ENCODE measurements around the gene GABRA5. TPM values are rescaled to one million over a fixed set of nuclear protein-coding genes. Genes with fewer than 3 reads are reported as not detected.

The GABRA5 gene
- total and polyA plus RNA-seq, 2 donors (not counting 1 experiment from before 2014, with no cell fraction given): not detected

GRCh38 chr15:26937134-26937533, 70.3 kb downstream of the GABRA5 start:
- no peak overlapping the region for H3K27ac Mint-ChIP-seq
- no peak overlapping the region for H3K9ac ChIP-seq (ENCODE audit: low read length)
- intact Hi-C loops (cut with micrococcal nuclease): no loop called here
- WGBS (ENCODE audit: insufficient coverage): 91% methylated on average over 13 of the region's 13 CpGs
- H3K4me3 ChIP-seq (ENCODE audit: control extremely low read depth in 1 of 5, extremely low read depth in 1 of 5, insufficient read depth in 1 of 5, low read depth in 2 of 5, low read length in 4 of 5): no peak overlapping the region
- ATAC-seq (ENCODE audit: low read depth) (no peak), DNase-seq (no peak)
- no peaks in the 10 kb centered on the region for H4K20me1 ChIP-seq (ENCODE audit: control insufficient read depth, insufficient read depth, low read length, poor library complexity, severe bottlenecking)
- H3K79me2 ChIP-seq (ENCODE audit: control insufficient read depth, insufficient read depth, low read length): no peaks in the 10 kb centered on the region
- H2AFZ ChIP-seq (ENCODE audit: insufficient read depth, low read depth, low read length, poor library complexity, severe bottlenecking): no peak overlapping the region
- H3K27me3 ChIP-seq (replicated peaks in 1 of 4; ENCODE audit: control extremely low read depth in 1 of 4, control insufficient read depth in 3 of 4, insufficient read depth in 4 of 4, low read length in 3 of 4): no peaks in the 10 kb centered on the region
- H3K9me3 ChIP-seq (ENCODE audit: control extremely low read depth in 1 of 3, control insufficient read depth in 2 of 3, insufficient read depth in 1 of 3, low read length in 2 of 3): peaks cover 0 to 12% (median 0%) of the 10 kb centered on the region in 3 donors
- no peaks in the 10 kb centered on the region for H3K27me3 Mint-ChIP-seq
- POLR2A ChIA-PET: no interaction called here
- H3K4me3 Mint-ChIP-seq: no peak overlapping the region
- H3K27ac ChIP-seq (ENCODE audit: low read length in 2 of 2): no peak overlapping the region
- peaks cover 6% of the 10 kb centered on the region for H3K9me3 Mint-ChIP-seq (ENCODE audit: insufficient read depth)
- TF ChIP-seq EZH2 (IDR thresholded peaks at IDR 0.05; ENCODE audit: borderline replicate concordance, insufficient read depth, low read depth, low read length, poor library complexity, severe bottlenecking) (no peak), CTCF (IDR thresholded peaks at IDR 0.05) (no peak)
- H3K36me3 ChIP-seq (replicated peaks in 1 of 2; ENCODE audit: control extremely low read depth in 1 of 2, control insufficient read depth in 1 of 2, extremely low read depth in 1 of 2, insufficient read depth in 2 of 2, low read length in 1 of 2): no peaks in the 10 kb centered on the region
- H3K4me1 Mint-ChIP-seq: no peaks in the 10 kb centered on the region
- H3K4me2 ChIP-seq (replicated peaks; ENCODE audit: low read depth, low read length, poor library complexity, severe bottlenecking): no peak overlapping the region
- H3K4me1 ChIP-seq (ENCODE audit: control insufficient read depth in 2 of 2, insufficient read depth in 2 of 2, low read length in 2 of 2): no peaks in the 10 kb centered on the region
- CTCF ChIA-PET: no interaction called here

GRCh38 chr15:26939398-26939797, 72.5 kb downstream of the GABRA5 start:
- Histone ChIP-seq H3K4me2 (replicated peaks; ENCODE audit: low read depth, low read length, poor library complexity, severe bottlenecking) (no peak overlapping the region), H3K4me1 (ENCODE audit: control insufficient read depth in 2 of 2, insufficient read depth in 2 of 2, low read length in 2 of 2) (no peaks in the 10 kb centered on the region), H3K27me3 (replicated peaks in 1 of 4; ENCODE audit: control extremely low read depth in 1 of 4, control insufficient read depth in 3 of 4, insufficient read depth in 4 of 4, low read length in 3 of 4) (no peaks in the 10 kb centered on the region), H2AFZ (ENCODE audit: insufficient read depth, low read depth, low read length, poor library complexity, severe bottlenecking) (no peak overlapping the region), H3K4me3 (ENCODE audit: control extremely low read depth in 1 of 5, extremely low read depth in 1 of 5, insufficient read depth in 1 of 5, low read depth in 2 of 5, low read length in 4 of 5) (no peak overlapping the region), H3K36me3 (replicated peaks in 1 of 2; ENCODE audit: control extremely low read depth in 1 of 2, control insufficient read depth in 1 of 2, extremely low read depth in 1 of 2, insufficient read depth in 2 of 2, low read length in 1 of 2) (no peaks in the 10 kb centered on the region), H3K9me3 (ENCODE audit: control extremely low read depth in 1 of 3, control insufficient read depth in 2 of 3, insufficient read depth in 1 of 3, low read length in 2 of 3) (peaks cover 0 to 12% (median 0%) of the 10 kb centered on the region in 3 donors), H3K27ac (ENCODE audit: low read length in 2 of 2) (no peak overlapping the region), H4K20me1 (ENCODE audit: control insufficient read depth, insufficient read depth, low read length, poor library complexity, severe bottlenecking) (no peaks in the 10 kb centered on the region), H3K9ac (ENCODE audit: low read length) (no peak overlapping the region), H3K79me2 (ENCODE audit: control insufficient read depth, insufficient read depth, low read length) (no peaks in the 10 kb centered on the region)
- no peaks in the 10 kb centered on the region for H3K4me1 Mint-ChIP-seq
- H3K4me3 Mint-ChIP-seq: no peak overlapping the region
- DNase-seq: no peak
- no peaks in the 10 kb centered on the region for H3K27me3 Mint-ChIP-seq
- ChIA-PET CTCF (no interaction called here), POLR2A (no interaction called here)
- 43% methylated on average over 2 of the region's 5 CpGs for WGBS (ENCODE audit: insufficient coverage)
- no peak for TF ChIP-seq CTCF (IDR thresholded peaks at IDR 0.05)
- no peak for TF ChIP-seq EZH2 (IDR thresholded peaks at IDR 0.05; ENCODE audit: borderline replicate concordance, insufficient read depth, low read depth, low read length, poor library complexity, severe bottlenecking)
- no peak for ATAC-seq (ENCODE audit: low read depth)
- intact Hi-C loops (cut with micrococcal nuclease): no loop called here
- H3K9me3 Mint-ChIP-seq (ENCODE audit: insufficient read depth): peaks cover 3% of the 10 kb centered on the region
- no peak overlapping the region for H3K27ac Mint-ChIP-seq

All from B cell (primary cell).